ENCODE data around the gene CITED4.

DNA sequence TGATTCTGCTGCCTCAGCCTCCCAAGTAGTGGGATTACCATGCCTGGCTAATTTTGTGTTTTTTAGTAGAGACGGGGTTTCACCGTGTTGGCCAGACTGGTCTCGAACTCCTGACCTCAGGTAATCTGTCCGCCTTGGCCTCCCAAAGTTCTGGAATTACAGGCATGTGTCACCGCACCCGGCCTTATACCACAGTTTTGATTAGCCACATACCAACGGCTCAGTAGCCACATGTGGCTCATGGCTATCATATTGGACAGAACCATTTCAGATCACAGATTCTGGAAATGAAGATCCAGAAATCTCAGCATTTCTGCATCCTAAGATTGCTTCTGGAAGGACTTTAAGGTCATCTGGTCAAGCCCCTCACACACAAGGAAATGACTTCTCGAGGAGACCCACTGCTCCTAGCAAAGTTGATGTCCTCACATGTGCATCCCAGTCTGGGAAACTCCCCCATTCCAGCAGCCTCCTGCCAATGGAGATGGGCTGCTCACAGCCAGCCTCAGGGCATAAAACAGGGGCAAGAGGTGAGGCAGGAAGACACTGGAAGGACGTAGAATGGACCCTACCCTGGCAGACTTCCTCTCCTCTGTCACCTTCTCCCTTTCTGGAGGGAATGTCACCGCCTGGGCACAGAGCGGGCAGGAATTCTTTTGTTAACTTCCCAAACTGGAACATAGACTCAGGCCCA is 17.5 kb upstream of the CITED4 start:
- TF ChIP-seq CTCF (conservative IDR thresholded peaks at IDR 0.05; ENCODE audit: low read length) (no peak), EZH2phosphoT487 (IDR thresholded peaks at IDR 0.05; ENCODE audit: borderline replicate concordance, low read depth, low read length) (no peak)
